Measurements from ENCODE around the gene ITPR2. TPM values are rescaled to one million over a fixed set of nuclear protein-coding genes. Genes with fewer than 3 reads are reported as not detected.

ITPR2 gene
- total and polyA plus RNA-seq, 2 of the 8 experiments (the other 6 are each of a cell fraction or from before 2014, with no cell fraction given) = 4.1 to 48.3 TPM

DNA sequence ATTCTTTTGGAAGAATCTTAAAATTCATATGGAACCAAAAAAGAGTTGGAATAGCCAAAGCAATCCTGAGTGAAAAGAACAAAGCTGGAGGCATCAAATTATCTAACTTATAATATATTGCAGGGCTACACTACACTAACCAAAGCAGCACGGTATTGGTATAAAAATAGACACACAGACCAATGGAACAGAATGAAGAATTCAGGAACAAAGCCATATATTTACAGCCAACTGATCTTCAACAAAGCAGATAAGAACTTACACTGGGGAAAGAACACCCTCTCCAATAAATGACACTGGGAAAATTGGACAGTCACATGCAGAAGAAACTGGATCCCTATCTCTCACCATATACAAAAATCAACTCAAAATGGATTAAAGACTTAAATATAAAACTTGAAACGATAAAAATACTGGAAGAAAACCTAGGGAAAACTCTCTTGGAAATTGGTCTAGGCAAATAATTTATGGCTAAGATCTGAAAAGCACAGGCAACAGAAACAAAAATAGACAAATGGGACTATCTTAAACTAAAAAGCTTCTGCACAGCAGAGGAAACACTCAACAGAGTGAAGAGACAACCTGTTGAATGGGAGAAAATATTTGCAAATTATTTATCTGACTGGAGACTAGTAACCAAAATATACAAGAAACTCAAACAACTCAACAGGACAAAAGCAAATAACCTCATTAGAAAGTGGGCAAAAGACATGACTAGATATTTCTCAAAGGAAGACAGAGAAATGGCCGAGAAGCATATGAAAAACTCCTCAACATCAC, 286.3 kb downstream of the ITPR2 start:
- H2BK5ac ChIP-seq (ENCODE audit: low read depth, low read length) = no peak overlapping the region
- no peak overlapping the region for H3K9ac ChIP-seq (replicated peaks in 1 of 4; ENCODE audit: extremely low read depth in 1 of 4, low read depth in 3 of 4, low read length in 3 of 4)
- H4K8ac ChIP-seq (ENCODE audit: extremely low read depth, insufficient read depth, low read length) = no peak overlapping the region
- no peak for FAIRE-seq
- no peak overlapping the region for H2AK5ac ChIP-seq (ENCODE audit: low read depth, low read length)
- no peaks in the 10 kb centered on the region for H4K20me1 ChIP-seq (replicated peaks in 1 of 2; ENCODE audit: control insufficient read depth in 1 of 2, insufficient read depth in 2 of 2, low read length in 2 of 2)
- H3K4me3 ChIP-seq (ENCODE audit: extremely low read depth in 1 of 4, insufficient read depth in 2 of 4, low read depth in 3 of 4, low read length in 4 of 4) = no peak overlapping the region
- no peak overlapping the region for H2BK20ac ChIP-seq (ENCODE audit: low read length)
- H3K4ac ChIP-seq (replicated peaks; ENCODE audit: insufficient read length, low read depth, low read length) = no peak overlapping the region
- POLR2A ChIA-PET (ENCODE audit: partially characterized antibody) = no interaction called here
- H4K5ac ChIP-seq (ENCODE audit: insufficient read length, low read depth, low read length) = no peak overlapping the region
- H2AFZ ChIP-seq (ENCODE audit: low read length) = no peak overlapping the region
- no peaks in the 10 kb centered on the region for H3K79me2 ChIP-seq (ENCODE audit: control insufficient read depth in 1 of 2, insufficient read depth in 2 of 2, low read length in 2 of 2)
- CTCF ChIA-PET (ENCODE audit: partially characterized antibody) = no interaction called here
- H3K27me3 ChIP-seq (replicated peaks in 1 of 4; ENCODE audit: control insufficient read depth in 3 of 4, extremely low read depth in 1 of 4, insufficient read depth in 3 of 4, low read length in 3 of 4) = no peaks in the 10 kb centered on the region
- no peak overlapping the region for H2BK12ac ChIP-seq (ENCODE audit: low read depth, low read length)
- H3K23me2 ChIP-seq (ENCODE audit: low read depth, low read length) = no peaks in the 10 kb centered on the region
- H3K56ac ChIP-seq (replicated peaks; ENCODE audit: insufficient read length, low read depth, low read length) = no peak overlapping the region
- H3K14ac ChIP-seq (ENCODE audit: insufficient read length) = no peak overlapping the region
- WGBS, 2 experiments (ENCODE audit: extremely low coverage in 1 of 2, insufficient coverage in 1 of 2, insufficient read length in 1 of 2, insufficient replicate concordance in 2 of 2, low coverage in 1 of 2, low lambda C conversion rate in 2 of 2, missing lambda C conversion rate in 1 of 2) = 93% methylated on average over 3 of the region's 3 CpGs; no CpG with 5 or more reads in 1 of the 2 experiments
- H2BK15ac ChIP-seq (ENCODE audit: low read length) = no peak overlapping the region
- H3K27ac ChIP-seq (ENCODE audit: low read depth, low read length) = no peak overlapping the region
- H3K23ac ChIP-seq (ENCODE audit: insufficient read length) = no peak overlapping the region
- no peak for DNase-seq (ENCODE audit: low read depth in 1 of 2, low spot score in 2 of 2)
- H4K91ac ChIP-seq (replicated peaks; ENCODE audit: insufficient read length, low read length) = no peak overlapping the region
- no peak overlapping the region for H3K4me2 ChIP-seq (ENCODE audit: insufficient read depth in 1 of 2, low read depth in 2 of 2, low read length in 2 of 2)
- H2BK120ac ChIP-seq (replicated peaks; ENCODE audit: low read depth, low read length) = no peak overlapping the region
- H3K18ac ChIP-seq (ENCODE audit: extremely low read depth, low read length) = no peak overlapping the region
- H3K36me3 ChIP-seq (ENCODE audit: control insufficient read depth in 2 of 4, insufficient read depth in 4 of 4, low read length in 3 of 4) = peaks cover 0 to 6% (median 3%) of the 10 kb centered on the region in 4 experiments; a peak in 3 of 8 replicates
- no peaks in the 10 kb centered on the region for H3K4me1 ChIP-seq (replicated peaks in 1 of 4; ENCODE audit: control insufficient read depth in 3 of 4, insufficient read depth in 4 of 4, low read length in 3 of 4)
- H3K9me3 ChIP-seq (ENCODE audit: insufficient read depth in 2 of 2, low read depth in 1 of 2, low read length in 1 of 2) = peaks cover 3 to 5% of the 10 kb centered on the region in 2 experiments; a peak in 2 of 4 replicates
- no peaks in the 10 kb centered on the region for H3K79me1 ChIP-seq (ENCODE audit: low read depth, low read length)
- TF ChIP-seq NANOG (IDR thresholded peaks at IDR 0.05; ENCODE audit: insufficient read depth, low read depth, low read length, poor library complexity, severe bottlenecking) (no peak), HDAC6 (IDR thresholded peaks at IDR 0.05; ENCODE audit: low read depth, low read length) (no peak), TBP (IDR thresholded peaks at IDR 0.05; ENCODE audit: low read depth, low read length) (no peak), KDM4A (IDR thresholded peaks at IDR 0.05; ENCODE audit: low read depth, low read length, severe bottlenecking) (no peak)
- TF ChIP-seq, protein P1, sequence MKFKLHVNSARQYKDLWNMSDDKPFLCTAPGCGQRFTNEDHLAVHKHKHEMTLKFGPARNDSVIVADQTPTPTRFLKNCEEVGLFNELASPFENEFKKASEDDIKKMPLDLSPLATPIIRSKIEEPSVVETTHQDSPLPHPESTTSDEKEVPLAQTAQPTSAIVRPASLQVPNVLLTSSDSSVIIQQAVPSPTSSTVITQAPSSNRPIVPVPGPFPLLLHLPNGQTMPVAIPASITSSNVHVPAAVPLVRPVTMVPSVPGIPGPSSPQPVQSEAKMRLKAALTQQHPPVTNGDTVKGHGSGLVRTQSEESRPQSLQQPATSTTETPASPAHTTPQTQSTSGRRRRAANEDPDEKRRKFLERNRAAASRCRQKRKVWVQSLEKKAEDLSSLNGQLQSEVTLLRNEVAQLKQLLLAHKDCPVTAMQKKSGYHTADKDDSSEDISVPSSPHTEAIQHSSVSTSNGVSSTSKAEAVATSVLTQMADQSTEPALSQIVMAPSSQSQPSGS (IDR thresholded peaks at IDR 0.05; ENCODE audit: low read length) = no peak
- TF ChIP-seq, protein P2, sequence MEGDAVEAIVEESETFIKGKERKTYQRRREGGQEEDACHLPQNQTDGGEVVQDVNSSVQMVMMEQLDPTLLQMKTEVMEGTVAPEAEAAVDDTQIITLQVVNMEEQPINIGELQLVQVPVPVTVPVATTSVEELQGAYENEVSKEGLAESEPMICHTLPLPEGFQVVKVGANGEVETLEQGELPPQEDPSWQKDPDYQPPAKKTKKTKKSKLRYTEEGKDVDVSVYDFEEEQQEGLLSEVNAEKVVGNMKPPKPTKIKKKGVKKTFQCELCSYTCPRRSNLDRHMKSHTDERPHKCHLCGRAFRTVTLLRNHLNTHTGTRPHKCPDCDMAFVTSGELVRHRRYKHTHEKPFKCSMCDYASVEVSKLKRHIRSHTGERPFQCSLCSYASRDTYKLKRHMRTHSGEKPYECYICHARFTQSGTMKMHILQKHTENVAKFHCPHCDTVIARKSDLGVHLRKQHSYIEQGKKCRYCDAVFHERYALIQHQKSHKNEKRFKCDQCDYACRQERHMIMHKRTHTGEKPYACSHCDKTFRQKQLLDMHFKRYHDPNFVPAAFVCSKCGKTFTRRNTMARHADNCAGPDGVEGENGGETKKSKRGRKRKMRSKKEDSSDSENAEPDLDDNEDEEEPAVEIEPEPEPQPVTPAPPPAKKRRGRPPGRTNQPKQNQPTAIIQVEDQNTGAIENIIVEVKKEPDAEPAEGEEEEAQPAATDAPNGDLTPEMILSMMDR (IDR thresholded peaks at IDR 0.05; ENCODE audit: control extremely low read depth in 1 of 3, insufficient read depth in 1 of 3, low read depth in 1 of 3, low read length in 3 of 3) = no peak
- TF ChIP-seq, protein P3, sequence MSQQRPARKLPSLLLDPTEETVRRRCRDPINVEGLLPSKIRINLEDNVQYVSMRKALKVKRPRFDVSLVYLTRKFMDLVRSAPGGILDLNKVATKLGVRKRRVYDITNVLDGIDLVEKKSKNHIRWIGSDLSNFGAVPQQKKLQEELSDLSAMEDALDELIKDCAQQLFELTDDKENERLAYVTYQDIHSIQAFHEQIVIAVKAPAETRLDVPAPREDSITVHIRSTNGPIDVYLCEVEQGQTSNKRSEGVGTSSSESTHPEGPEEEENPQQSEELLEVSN (IDR thresholded peaks at IDR 0.05) = no peak
